ENCODE measurements around the gene RREB1. TPM values are rescaled to one million over a fixed set of nuclear protein-coding genes. Genes with fewer than 3 reads are reported as not detected.

RREB1 gene
- total and polyA plus RNA-seq, 2 donors (not counting 3 experiments of a cell fraction or from before 2014, with no cell fraction given) = 3.7 to 33.0 TPM

GRCh38 chr6:7190791-7191190, 83.0 kb downstream of the RREB1 start:
- no peaks in the 10 kb centered on the region for H3K79me2 ChIP-seq (ENCODE audit: control insufficient read depth, insufficient read depth, low read length)

More at GRCh38 chr6:7190791-7191190, 83.0 kb downstream of the RREB1 start:
- DNase-seq (ENCODE audit: low read depth, low spot score) (no peak), FAIRE-seq (no peak)
- BruUV-seq (replicated peaks) = no TSS peak
- Histone ChIP-seq H3K9ac (replicated peaks; ENCODE audit: extremely low read depth, insufficient read depth, low read length) (no peak overlapping the region), H3K9me3 (replicated peaks; ENCODE audit: control insufficient read depth, insufficient read depth, low read length) (no peaks in the 10 kb centered on the region), H3K4me1 (ENCODE audit: control insufficient read depth, extremely low read depth, insufficient read depth, low read length) (no peaks in the 10 kb centered on the region), H3K27ac (ENCODE audit: insufficient read depth, low read depth, low read length) (no peak overlapping the region), H2AFZ (ENCODE audit: low read depth, low read length) (no peak overlapping the region), H4K20me1 (replicated peaks; ENCODE audit: control insufficient read depth, extremely low read depth, insufficient read depth, low read length) (no peaks in the 10 kb centered on the region), H3K27me3 (ENCODE audit: control insufficient read depth in 2 of 2, insufficient read depth in 2 of 2, low read length in 2 of 2) (no peaks in the 10 kb centered on the region), H3K36me3 (ENCODE audit: control insufficient read depth in 2 of 2, extremely low read depth in 1 of 2, insufficient read depth in 2 of 2, low read length in 2 of 2) (peaks cover 5 to 10% of the 10 kb centered on the region in 2 experiments), H3K4me3 (replicated peaks in 1 of 3; ENCODE audit: insufficient read depth in 1 of 3, low read depth in 1 of 3, low read length in 3 of 3) (no peak overlapping the region), H3K4me2 (ENCODE audit: insufficient read depth, low read length) (no peak overlapping the region), H3K9me1 (replicated peaks; ENCODE audit: control insufficient read depth, extremely low read depth, insufficient read depth, low read length) (no peaks in the 10 kb centered on the region)
- TF ChIP-seq FOS (IDR thresholded peaks at IDR 0.05; ENCODE audit: borderline replicate concordance, insufficient read depth, low read length) = no peak
- TF ChIP-seq MYC (IDR thresholded peaks at IDR 0.05; ENCODE audit: low read depth, low read length) = no peak
- no peak for TF ChIP-seq CTCF (IDR thresholded peaks at IDR 0.05; ENCODE audit: extremely low read depth in 1 of 2, insufficient read depth in 1 of 2, low read depth in 1 of 2, low read length in 2 of 2)
- no peak for TF ChIP-seq POLR2AphosphoS5 (IDR thresholded peaks at IDR 0.05; ENCODE audit: insufficient read depth, low read depth, low read length)
- no peak for TF ChIP-seq EZH2 (IDR thresholded peaks at IDR 0.05; ENCODE audit: borderline replicate concordance, low read depth, low read length, severe bottlenecking)
- no peak for TF ChIP-seq MAX (IDR thresholded peaks at IDR 0.05; ENCODE audit: insufficient read depth, insufficient read length)
- no peak for TF ChIP-seq GATA2 (IDR thresholded peaks at IDR 0.05; ENCODE audit: insufficient read depth, insufficient read length, low read depth, low read length)
- ChIA-PET POLR2A (no interaction called here), CTCF (no interaction called here)
- intact Hi-C loops (cut with micrococcal nuclease) = no loop called here
- dilution Hi-C loops (cut with MboI; ENCODE audit: extremely low pct_ligation_motif_present, low sequenced_read_pairs) = no loop called here

All from endothelial cell of umbilical vein (primary cell).